Measurements from ENCODE around the gene FOXL1.

The FOXL1 gene

DNA sequence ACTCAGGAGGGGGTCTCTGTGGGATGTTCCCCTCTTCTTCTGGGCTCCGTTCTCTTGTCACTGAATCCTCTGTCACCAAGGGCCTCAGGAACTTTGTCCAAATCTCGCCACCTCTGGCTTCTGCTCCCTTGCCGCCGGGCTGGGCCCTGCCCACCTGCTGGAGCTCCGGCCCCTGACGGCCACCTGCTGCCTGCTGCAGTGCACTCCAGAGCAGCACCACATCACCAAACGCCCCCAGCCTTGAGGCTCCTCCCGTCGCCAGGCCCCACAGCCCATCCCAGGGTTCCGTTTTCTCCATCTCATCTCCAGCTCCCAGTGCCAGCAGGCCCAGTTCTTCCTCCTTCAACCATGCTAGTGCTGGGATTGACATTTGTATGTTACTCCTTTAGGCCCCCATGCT, 43.6 kb downstream of the FOXL1 start:
- Histone ChIP-seq H3K9me3 (ENCODE audit: control insufficient read depth, low read length) (peaks cover 3% of the 10 kb centered on the region), H3K36me3 (ENCODE audit: control insufficient read depth, insufficient read depth, low read length) (no peaks in the 10 kb centered on the region), H3K27me3 (ENCODE audit: control insufficient read depth, insufficient read depth, low read length, poor library complexity, severe bottlenecking) (no peaks in the 10 kb centered on the region), H3K27ac (ENCODE audit: insufficient read depth, low read depth, low read length, poor library complexity, severe bottlenecking) (no peak overlapping the region), H3K4me3 (ENCODE audit: insufficient read depth, low read depth, low read length) (no peak overlapping the region), H3K4me1 (ENCODE audit: control insufficient read depth, insufficient read depth, low read length) (peaks cover 8% of the 10 kb centered on the region)
- WGBS, 2 experiments: 86 to 88% methylated on average over 10 of the region's 10 CpGs

GRCh38 chr16:86622700-86623615, 44.6 kb downstream of the FOXL1 start:
- 95% methylated on average over 16 of the region's 16 CpGs for WGBS, 2 experiments
- H3K4me1 ChIP-seq (ENCODE audit: control insufficient read depth, insufficient read depth, low read length): peaks cover 8% of the 10 kb centered on the region
- H3K27ac ChIP-seq (ENCODE audit: insufficient read depth, low read depth, low read length, poor library complexity, severe bottlenecking): no peak overlapping the region
- no peaks in the 10 kb centered on the region for H3K36me3 ChIP-seq (ENCODE audit: control insufficient read depth, insufficient read depth, low read length)
- H3K27me3 ChIP-seq (ENCODE audit: control insufficient read depth, insufficient read depth, low read length, poor library complexity, severe bottlenecking): no peaks in the 10 kb centered on the region
- H3K4me3 ChIP-seq (ENCODE audit: insufficient read depth, low read depth, low read length): no peak overlapping the region
- peaks cover 3% of the 10 kb centered on the region for H3K9me3 ChIP-seq (ENCODE audit: control insufficient read depth, low read length)

GRCh38 chr16:86625029-86625428, 46.7 kb downstream of the FOXL1 start:
- 93 to 95% methylated on average over 17 of the region's 17 CpGs for WGBS, 2 experiments
- H3K27me3 ChIP-seq (ENCODE audit: control insufficient read depth, insufficient read depth, low read length, poor library complexity, severe bottlenecking): no peaks in the 10 kb centered on the region
- peaks cover 8% of the 10 kb centered on the region for H3K4me1 ChIP-seq (ENCODE audit: control insufficient read depth, insufficient read depth, low read length)
- no peak overlapping the region for H3K4me3 ChIP-seq (ENCODE audit: insufficient read depth, low read depth, low read length)
- peaks cover 3% of the 10 kb centered on the region for H3K9me3 ChIP-seq (ENCODE audit: control insufficient read depth, low read length)
- H3K27ac ChIP-seq (ENCODE audit: insufficient read depth, low read depth, low read length, poor library complexity, severe bottlenecking): no peak overlapping the region
- no peaks in the 10 kb centered on the region for H3K36me3 ChIP-seq (ENCODE audit: control insufficient read depth, insufficient read depth, low read length)

- peaks cover 8% of the 10 kb centered on the region for H3K4me1 ChIP-seq (ENCODE audit: control insufficient read depth, insufficient read depth, low read length)
- H3K4me3 ChIP-seq (ENCODE audit: insufficient read depth, low read depth, low read length): no peak overlapping the region
- H3K27me3 ChIP-seq (ENCODE audit: control insufficient read depth, insufficient read depth, low read length, poor library complexity, severe bottlenecking): no peaks in the 10 kb centered on the region
- no peak overlapping the region for H3K27ac ChIP-seq (ENCODE audit: insufficient read depth, low read depth, low read length, poor library complexity, severe bottlenecking)
- WGBS, 2 experiments: 85 to 91% methylated on average over 6 to 7 of the region's 7 CpGs
- no peaks in the 10 kb centered on the region for H3K9me3 ChIP-seq (ENCODE audit: control insufficient read depth, low read length)
- H3K36me3 ChIP-seq (ENCODE audit: control insufficient read depth, insufficient read depth, low read length): no peaks in the 10 kb centered on the region
Observed at GRCh38 chr16:86625821-86626220, 47.5 kb downstream of the FOXL1 start.

- Histone ChIP-seq H3K27ac (ENCODE audit: insufficient read depth, low read depth, low read length, poor library complexity, severe bottlenecking) (no peak overlapping the region), H3K4me3 (ENCODE audit: insufficient read depth, low read depth, low read length) (no peak overlapping the region), H3K27me3 (ENCODE audit: control insufficient read depth, insufficient read depth, low read length, poor library complexity, severe bottlenecking) (no peaks in the 10 kb centered on the region), H3K9me3 (ENCODE audit: control insufficient read depth, low read length) (no peaks in the 10 kb centered on the region), H3K4me1 (ENCODE audit: control insufficient read depth, insufficient read depth, low read length) (peaks cover 8% of the 10 kb centered on the region), H3K36me3 (ENCODE audit: control insufficient read depth, insufficient read depth, low read length) (no peaks in the 10 kb centered on the region)
- 87 to 89% methylated on average over 12 of the region's 12 CpGs for WGBS, 2 experiments
Observed at GRCh38 chr16:86626284-86626683, 47.9 kb downstream of the FOXL1 start.

- H3K27me3 ChIP-seq (ENCODE audit: control insufficient read depth, insufficient read depth, low read length, poor library complexity, severe bottlenecking): no peaks in the 10 kb centered on the region
- no peaks in the 10 kb centered on the region for H3K9me3 ChIP-seq (ENCODE audit: control insufficient read depth, low read length)
- H3K36me3 ChIP-seq (ENCODE audit: control insufficient read depth, insufficient read depth, low read length): no peaks in the 10 kb centered on the region
- H3K27ac ChIP-seq (ENCODE audit: insufficient read depth, low read depth, low read length, poor library complexity, severe bottlenecking): no peak overlapping the region
- peaks cover 8% of the 10 kb centered on the region for H3K4me1 ChIP-seq (ENCODE audit: control insufficient read depth, insufficient read depth, low read length)
- no peak overlapping the region for H3K4me3 ChIP-seq (ENCODE audit: insufficient read depth, low read depth, low read length)
- WGBS, 2 experiments: 95 to 98% methylated on average over 8 of the region's 8 CpGs
Observed at GRCh38 chr16:86626966-86627365, 48.6 kb downstream of the FOXL1 start.

DNA sequence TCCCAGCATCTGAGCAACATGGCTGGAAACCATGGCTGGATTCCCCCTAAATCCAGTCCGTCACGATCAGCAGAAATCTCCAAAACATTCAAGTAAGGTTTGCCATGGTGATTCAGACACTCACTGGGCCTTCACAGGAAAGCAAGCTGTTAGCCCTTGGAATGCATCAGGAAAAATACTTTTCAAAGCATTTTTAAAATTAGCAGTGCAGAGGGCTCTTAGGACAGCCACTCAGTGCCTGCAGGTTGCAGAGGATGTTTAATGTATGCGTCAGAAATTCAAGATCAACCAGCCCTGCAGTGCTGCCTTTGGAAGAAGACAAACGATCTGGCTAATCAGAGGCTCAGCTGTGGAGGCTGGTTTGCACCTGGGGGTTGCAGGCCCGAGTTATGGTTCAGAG, 50.3 kb downstream of the FOXL1 start:
- Histone ChIP-seq H3K4me3 (ENCODE audit: insufficient read depth, low read depth, low read length) (no peak overlapping the region), H3K27ac (ENCODE audit: insufficient read depth, low read depth, low read length, poor library complexity, severe bottlenecking) (no peak overlapping the region), H3K9me3 (ENCODE audit: control insufficient read depth, low read length) (no peaks in the 10 kb centered on the region), H3K36me3 (ENCODE audit: control insufficient read depth, insufficient read depth, low read length) (no peaks in the 10 kb centered on the region), H3K4me1 (ENCODE audit: control insufficient read depth, insufficient read depth, low read length) (peaks cover 8% of the 10 kb centered on the region), H3K27me3 (ENCODE audit: control insufficient read depth, insufficient read depth, low read length, poor library complexity, severe bottlenecking) (no peaks in the 10 kb centered on the region)
- 90 to 91% methylated on average over 5 of the region's 5 CpGs for WGBS, 2 experiments

DNA sequence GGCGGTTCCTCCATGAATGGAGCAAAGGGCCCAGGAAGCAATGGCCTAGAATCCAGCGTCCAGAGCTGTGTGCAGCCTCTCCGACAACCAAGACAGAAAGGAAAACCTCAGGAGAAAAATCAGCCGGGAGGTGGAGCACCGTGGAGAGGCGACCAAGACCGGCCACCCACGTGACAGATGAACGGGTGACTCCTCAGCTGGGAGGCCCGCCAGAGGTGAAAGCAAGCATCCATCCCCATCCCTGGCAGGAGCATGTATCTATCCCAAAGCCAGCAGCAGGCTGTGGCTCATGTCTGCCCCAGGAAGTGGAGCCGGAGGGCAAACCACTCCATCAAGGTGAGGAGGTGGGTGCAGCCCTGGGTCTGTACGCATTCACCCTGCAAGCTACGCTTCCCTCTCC, 52.1 kb downstream of the FOXL1 start:
- Histone ChIP-seq H3K4me1 (ENCODE audit: control insufficient read depth, insufficient read depth, low read length) (peaks cover 17% of the 10 kb centered on the region), H3K9me3 (ENCODE audit: control insufficient read depth, low read length) (no peaks in the 10 kb centered on the region), H3K36me3 (ENCODE audit: control insufficient read depth, insufficient read depth, low read length) (no peaks in the 10 kb centered on the region), H3K27me3 (ENCODE audit: control insufficient read depth, insufficient read depth, low read length, poor library complexity, severe bottlenecking) (no peaks in the 10 kb centered on the region), H3K4me3 (ENCODE audit: insufficient read depth, low read depth, low read length) (no peak overlapping the region), H3K27ac (ENCODE audit: insufficient read depth, low read depth, low read length, poor library complexity, severe bottlenecking) (no peak overlapping the region)
- WGBS, 2 experiments: 93 to 95% methylated on average over 13 of the region's 13 CpGs

DNA sequence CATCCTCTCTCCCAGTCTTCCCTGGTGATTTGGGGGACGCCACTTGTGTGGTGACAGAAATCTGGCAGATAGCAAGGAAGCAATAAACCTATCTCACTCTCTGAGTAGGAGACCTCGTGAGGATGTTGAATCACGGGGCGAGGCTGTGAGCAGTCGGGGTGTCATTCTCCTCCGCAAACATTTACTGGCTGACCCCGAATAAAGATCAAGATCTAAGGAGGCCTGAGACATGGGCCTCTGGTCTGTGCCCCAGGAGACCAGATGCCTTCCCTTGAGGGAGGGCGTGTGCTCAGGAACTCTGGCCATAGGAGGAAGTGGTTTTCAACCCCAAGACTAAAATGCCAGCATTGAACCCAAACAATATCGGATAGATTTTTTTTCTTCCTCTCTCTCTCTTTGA, 53.1 kb downstream of the FOXL1 start:
- Histone ChIP-seq H3K9me3 (ENCODE audit: control insufficient read depth, low read length) (no peaks in the 10 kb centered on the region), H3K27me3 (ENCODE audit: control insufficient read depth, insufficient read depth, low read length, poor library complexity, severe bottlenecking) (no peaks in the 10 kb centered on the region), H3K36me3 (ENCODE audit: control insufficient read depth, insufficient read depth, low read length) (no peaks in the 10 kb centered on the region), H3K4me1 (ENCODE audit: control insufficient read depth, insufficient read depth, low read length) (peaks cover 17% of the 10 kb centered on the region), H3K4me3 (ENCODE audit: insufficient read depth, low read depth, low read length) (no peak overlapping the region), H3K27ac (ENCODE audit: insufficient read depth, low read depth, low read length, poor library complexity, severe bottlenecking) (no peak overlapping the region)
- WGBS, 2 experiments: 94 to 95% methylated on average over 9 of the region's 9 CpGs
